Activated CD4-positive, alpha-beta T cell treated with anti-CD3 and anti-CD28 coated beads for 36 hours (primary cell): Measurements from ENCODE around the gene DNAI2. TPM values are rescaled to one million over a fixed set of nuclear protein-coding genes. Genes with fewer than 3 reads are reported as not detected.
A peak's percentile ranks its signal among the peaks of the same experiment; 100 is the strongest.

Experiments
- ATAC-seq: fragments of 200-7000 bp; cut with Tn5 transposase; one replicate; pipeline ENCODE4 v1.10.0; 2021; ENCODE audit warnings: mild to moderate bottlenecking, moderate library complexity
- CTCF ChIA-PET: fragments of 350-600 bp; sonication (Branson Sonifier 250); formaldehyde crosslinking; loops from one replicate; lab custom pipeline; 2021; ENCODE audit warnings: antibody characterized with exemption; lab: Charles Lee
- POLR2A ChIA-PET: fragments of 350-600 bp; sonication (Branson Sonifier 250); formaldehyde crosslinking; loops from one replicate; lab custom pipeline; 2021; ENCODE audit warnings: antibody characterized with exemption, inconsistent platforms; lab: Charles Lee
- DNase-seq: peaks from one replicate; pipeline ENCODE4 v3.0.0-alpha.2; 2020
- H3K27ac Mint-ChIP-seq: one replicate; pipeline ENCODE4 v1.8.0; 2021; ENCODE audit warnings: mixed read lengths
- H3K27me3 Mint-ChIP-seq: one replicate; pipeline ENCODE4 v1.8.0; 2021; ENCODE audit warnings: mixed read lengths
- H3K36me3 Mint-ChIP-seq: one replicate; pipeline ENCODE4 v1.8.0; 2021; ENCODE audit warnings: low read depth, mixed read lengths
- H3K4me1 Mint-ChIP-seq: one replicate; pipeline ENCODE4 v1.8.0; 2021; ENCODE audit warnings: mixed read lengths
- H3K4me3 Mint-ChIP-seq: one replicate; pipeline ENCODE4 v1.8.0; 2021; ENCODE audit warnings: mild to moderate bottlenecking, moderate library complexity, mixed read lengths
- H3K9me3 Mint-ChIP-seq: one replicate; pipeline ENCODE4 v1.8.0; 2021; ENCODE audit warnings: low read depth, mixed read lengths
- intact Hi-C, 2 experiments: fragments of 100-400 bp; cut with DNase I in 1 of 2; cut with micrococcal nuclease in 1 of 2; formaldehyde crosslinking; loops; one replicate each; pipeline versions ENCODE4 v1.14.2 to v1.15.1; 2022 to 2024; cut with DNase I, micrococcal nuclease
- total RNA-seq, 2 experiments: library from RNA; stranded (reverse); gene quantifications; one replicate each; pipeline ENCODE4 v1.2.3, GENCODE V29; 2021

The DNAI2 gene, protein sequence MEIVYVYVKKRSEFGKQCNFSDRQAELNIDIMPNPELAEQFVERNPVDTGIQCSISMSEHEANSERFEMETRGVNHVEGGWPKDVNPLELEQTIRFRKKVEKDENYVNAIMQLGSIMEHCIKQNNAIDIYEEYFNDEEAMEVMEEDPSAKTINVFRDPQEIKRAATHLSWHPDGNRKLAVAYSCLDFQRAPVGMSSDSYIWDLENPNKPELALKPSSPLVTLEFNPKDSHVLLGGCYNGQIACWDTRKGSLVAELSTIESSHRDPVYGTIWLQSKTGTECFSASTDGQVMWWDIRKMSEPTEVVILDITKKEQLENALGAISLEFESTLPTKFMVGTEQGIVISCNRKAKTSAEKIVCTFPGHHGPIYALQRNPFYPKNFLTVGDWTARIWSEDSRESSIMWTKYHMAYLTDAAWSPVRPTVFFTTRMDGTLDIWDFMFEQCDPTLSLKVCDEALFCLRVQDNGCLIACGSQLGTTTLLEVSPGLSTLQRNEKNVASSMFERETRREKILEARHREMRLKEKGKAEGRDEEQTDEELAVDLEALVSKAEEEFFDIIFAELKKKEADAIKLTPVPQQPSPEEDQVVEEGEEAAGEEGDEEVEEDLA
- under 1 TPM; 0.14 to 0.49 TPM for total RNA-seq

DNA sequence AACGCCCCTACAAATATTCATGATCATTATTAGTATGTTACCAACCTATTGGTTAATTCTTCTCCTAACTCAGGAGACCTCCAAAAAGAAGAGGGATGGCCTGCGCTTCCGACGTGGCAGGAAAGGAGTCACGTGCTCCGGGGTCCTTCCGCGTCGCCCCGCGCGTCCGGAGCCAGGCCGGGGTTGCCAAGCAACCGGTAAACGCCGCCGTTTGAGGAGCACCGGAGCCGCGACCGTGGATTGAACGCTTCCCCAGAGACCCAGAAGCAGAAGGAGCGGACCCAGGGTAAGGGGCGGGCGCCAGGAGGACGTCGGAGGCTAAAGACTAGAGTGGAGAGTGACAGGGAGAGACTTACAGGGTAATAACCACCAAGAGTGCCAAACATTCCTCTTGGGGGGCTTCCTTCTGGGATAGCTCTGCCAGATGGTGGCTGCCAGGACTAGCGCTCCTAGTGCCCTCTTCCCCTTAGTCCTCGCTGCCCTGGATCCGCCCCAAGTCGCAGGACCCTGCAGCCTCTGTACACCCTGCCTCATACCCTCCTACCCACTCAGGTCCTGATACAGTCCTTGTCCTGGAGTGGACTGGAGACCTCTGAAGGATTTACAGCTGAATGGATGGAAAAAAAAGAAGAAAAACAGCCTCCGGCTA is at the start of gene DNAI2:
Gene DNAI2 (plus strand): TSS at position 175 of the 649 bp plus-strand sequence. CDS start 7,584 bp downstream, outside the sequence.
- Mint-ChIP-seq H3K36me3 (no peaks in the 10 kb centered on the region), H3K27ac (peak within 1 kb of the TSS; percentile 60), H3K27me3 (peaks cover 2% of the 10 kb centered on the region), H3K4me1 (peaks cover 17% of the 10 kb centered on the region), H3K4me3 (peak within 1 kb of the TSS; percentile 57), H3K9me3 (no peaks in the 10 kb centered on the region)
- intact Hi-C loops = no loop called here
- CTCF ChIA-PET = interaction anchor here (0.6 kb wide), 1 partner anchor 1548 kb away, joined by 3 read pairs; no protein-coding TSS in a partner anchor
- peak; percentile 40 for DNase-seq
- peak; percentile 36 for ATAC-seq
- POLR2A ChIA-PET = no interaction called here

DNA sequence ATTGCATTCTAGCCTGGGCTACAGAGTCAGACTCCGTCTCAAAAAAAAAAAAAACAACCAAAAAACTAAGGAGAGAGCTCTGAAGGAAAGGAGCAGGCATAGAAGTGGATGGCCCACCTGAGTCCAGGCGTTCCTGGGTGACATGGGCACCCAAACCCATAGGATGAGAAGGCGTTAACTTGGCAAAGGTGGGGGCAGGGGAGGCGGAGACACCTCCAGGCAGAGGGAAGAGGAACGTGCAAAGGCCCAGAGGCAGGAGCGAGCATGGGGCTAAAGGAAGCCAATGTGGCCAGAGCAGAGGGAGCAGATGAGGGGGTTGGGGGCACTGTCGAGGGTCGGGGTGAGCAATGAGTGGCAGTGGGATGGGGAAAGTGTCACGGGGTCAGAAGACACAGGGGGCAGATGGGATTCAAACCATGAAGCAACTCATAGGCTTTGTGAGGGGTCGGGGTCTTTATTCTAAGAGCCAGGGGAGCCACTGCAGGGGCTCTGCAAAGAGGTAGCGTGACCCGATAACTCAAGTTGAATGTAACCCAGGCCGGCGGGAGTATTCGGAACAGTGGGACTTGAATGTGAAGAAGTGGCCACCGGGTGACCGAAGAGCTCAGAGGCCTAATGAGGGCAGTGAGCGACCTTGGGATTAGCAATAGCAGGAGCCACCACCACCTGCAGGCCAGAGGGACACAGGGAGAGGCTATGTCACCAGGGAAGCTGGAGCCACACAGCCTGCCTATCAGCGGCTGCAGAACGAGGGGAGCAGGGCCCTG is 48.9 kb upstream of the DNAI2 start:
- H3K4me3 Mint-ChIP-seq = no peak overlapping the region
- H3K36me3 Mint-ChIP-seq = peaks cover 2% of the 10 kb centered on the region
- no peaks in the 10 kb centered on the region for H3K4me1 Mint-ChIP-seq
- POLR2A ChIA-PET = no interaction called here
- CTCF ChIA-PET = interaction anchor here (1.3 kb wide), 1 partner anchor 25 kb away, joined by 6 read pairs; no protein-coding TSS in a partner anchor
- no peaks in the 10 kb centered on the region for H3K27me3 Mint-ChIP-seq
- intact Hi-C loops = no loop called here
- ATAC-seq (no peak), DNase-seq (no peak)
- H3K27ac Mint-ChIP-seq = no peak overlapping the region
- H3K9me3 Mint-ChIP-seq = no peaks in the 10 kb centered on the region

DNA sequence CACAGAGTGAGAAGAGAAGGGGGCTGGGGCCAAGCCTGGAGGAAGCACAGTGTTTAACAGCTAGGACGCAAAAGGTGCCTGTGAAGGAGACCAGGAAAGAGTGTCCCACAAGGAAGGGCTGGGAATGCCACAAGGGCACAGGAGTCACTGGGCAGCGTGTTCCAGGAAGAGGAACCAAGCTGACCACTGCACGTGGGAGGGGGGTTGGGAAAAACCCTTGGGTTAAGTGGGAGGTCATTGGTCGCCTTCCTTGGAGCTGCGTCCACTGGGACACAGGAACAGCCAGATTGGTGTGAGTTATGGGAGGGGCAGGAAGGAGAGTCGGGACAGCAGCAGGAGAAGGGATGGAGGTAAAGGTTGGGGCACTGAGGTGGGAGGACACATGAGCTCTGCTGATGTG is 47.8 kb upstream of the DNAI2 start:
- no peak overlapping the region for H3K27ac Mint-ChIP-seq
- POLR2A ChIA-PET = no interaction called here
- intact Hi-C loops = no loop called here
- H3K9me3 Mint-ChIP-seq = no peaks in the 10 kb centered on the region
- CTCF ChIA-PET = interaction anchor here (1.3 kb wide), 1 partner anchor 27 kb away, joined by 6 read pairs; no protein-coding TSS in a partner anchor
- no peaks in the 10 kb centered on the region for H3K27me3 Mint-ChIP-seq
- H3K36me3 Mint-ChIP-seq = peaks cover 4% of the 10 kb centered on the region
- H3K4me1 Mint-ChIP-seq = no peaks in the 10 kb centered on the region
- no peak for ATAC-seq
- no peak overlapping the region for H3K4me3 Mint-ChIP-seq
- DNase-seq = no peak

DNA sequence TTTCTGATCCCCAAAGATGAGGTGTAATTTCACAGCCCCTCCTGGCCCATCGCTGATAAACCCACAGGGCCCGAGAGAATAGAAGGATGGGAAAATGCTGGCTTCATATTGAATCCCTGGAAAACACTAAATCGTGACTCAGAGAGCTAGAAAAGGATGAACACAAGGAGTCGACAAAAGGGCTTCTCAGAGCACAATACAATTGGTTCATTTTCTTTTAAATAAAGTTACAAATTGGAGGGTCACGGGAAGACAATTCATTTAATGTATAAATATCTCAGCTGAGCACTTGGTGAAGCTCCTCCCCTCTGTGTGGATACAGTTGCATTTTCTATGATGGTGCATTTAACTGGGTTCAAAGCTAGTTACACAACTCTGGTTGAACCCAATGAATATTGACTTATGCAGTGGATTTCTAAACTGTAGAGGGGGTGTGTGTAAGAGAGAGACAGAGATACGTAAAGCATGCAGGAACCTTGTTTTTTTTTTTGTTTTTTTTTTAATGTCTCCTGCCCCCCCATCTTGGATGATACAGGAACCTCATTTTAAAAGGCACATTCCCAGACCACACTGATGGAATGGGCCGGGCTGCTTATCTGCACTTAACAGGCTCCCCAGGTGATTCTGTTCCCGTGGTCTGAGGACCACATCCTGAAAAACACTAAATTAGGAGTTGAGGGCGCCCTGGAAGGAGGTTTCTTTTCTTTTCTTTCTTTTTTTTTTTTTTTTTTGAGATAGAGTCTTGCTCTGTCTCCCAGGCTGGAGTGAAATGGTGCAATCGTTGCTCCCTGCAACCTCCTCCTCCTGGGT is 46.6 kb upstream of the DNAI2 start:
- H3K4me3 Mint-ChIP-seq = no peak overlapping the region
- H3K27ac Mint-ChIP-seq = no peak overlapping the region
- no peaks in the 10 kb centered on the region for H3K4me1 Mint-ChIP-seq
- no peak for ATAC-seq
- H3K9me3 Mint-ChIP-seq = no peaks in the 10 kb centered on the region
- intact Hi-C loops = no loop called here
- no peaks in the 10 kb centered on the region for H3K27me3 Mint-ChIP-seq
- POLR2A ChIA-PET = no interaction called here
- no peak for DNase-seq
- CTCF ChIA-PET = interaction anchor here (0.9 kb wide), 1 partner anchor 69 kb away, joined by 3 read pairs; no protein-coding TSS in a partner anchor
- H3K36me3 Mint-ChIP-seq = peaks cover 4% of the 10 kb centered on the region

DNA sequence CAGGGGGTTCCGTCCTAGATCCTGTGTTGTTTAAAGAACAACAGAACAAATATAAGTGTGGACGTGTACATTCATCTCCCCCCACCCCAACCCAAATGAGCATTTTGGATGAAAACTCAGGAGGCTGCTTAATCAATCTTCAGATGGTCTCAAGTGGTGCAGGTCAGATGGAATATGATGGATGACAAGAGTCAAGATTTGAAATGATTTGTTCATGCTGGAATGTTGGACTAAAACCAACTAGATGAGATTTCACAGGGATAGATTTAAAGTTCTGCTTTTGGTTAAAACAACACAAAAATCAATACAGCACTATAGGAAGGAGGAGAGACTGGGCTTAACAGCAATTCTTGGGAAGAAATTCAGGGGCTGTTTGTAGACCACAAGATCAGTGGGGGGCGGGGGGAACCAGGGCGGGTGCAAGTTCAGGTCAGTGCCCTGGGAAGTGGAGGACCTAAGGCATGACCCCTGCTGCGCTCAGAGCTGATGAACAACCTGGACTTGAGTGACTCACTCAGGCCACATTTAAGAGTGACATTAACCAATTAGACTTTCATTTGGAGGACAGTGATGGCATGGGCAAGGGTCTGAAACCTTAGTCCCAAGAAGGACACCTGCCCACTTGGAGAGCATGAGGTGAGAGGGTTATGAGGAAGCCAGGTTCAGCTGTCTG is 45.6 kb upstream of the DNAI2 start:
- H3K4me1 Mint-ChIP-seq = no peaks in the 10 kb centered on the region
- H3K4me3 Mint-ChIP-seq = no peak overlapping the region
- H3K36me3 Mint-ChIP-seq = peaks cover 4% of the 10 kb centered on the region
- CTCF ChIA-PET = interaction anchor here (0.9 kb wide), 1 partner anchor 68 kb away, joined by 3 read pairs; no protein-coding TSS in a partner anchor
- no peak for DNase-seq
- no peak for ATAC-seq
- POLR2A ChIA-PET = no interaction called here
- intact Hi-C loops = no loop called here
- H3K27me3 Mint-ChIP-seq = no peaks in the 10 kb centered on the region
- H3K27ac Mint-ChIP-seq = no peak overlapping the region
- no peaks in the 10 kb centered on the region for H3K9me3 Mint-ChIP-seq

DNA sequence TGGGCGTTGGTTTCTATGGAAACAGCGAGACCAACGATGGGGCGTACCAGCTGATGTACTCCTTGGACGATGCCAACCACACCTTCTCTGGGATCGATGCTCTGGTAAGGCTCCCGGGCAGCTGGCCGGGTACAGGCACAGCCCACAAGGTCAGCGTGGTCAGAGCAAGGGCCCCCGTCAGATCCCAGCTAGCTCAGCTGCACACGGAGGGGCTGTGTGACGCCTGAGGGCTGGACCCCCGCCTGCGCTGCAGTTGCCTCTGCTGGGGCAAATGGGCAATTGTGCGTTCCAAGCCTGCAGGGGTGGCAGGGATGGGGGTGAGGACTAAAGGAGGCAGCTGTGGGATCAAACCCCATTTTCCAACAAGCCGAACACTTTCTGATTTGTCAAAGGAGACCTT is 43.1 kb upstream of the DNAI2 start:
- ATAC-seq (no peak), DNase-seq (no peak)
- ChIA-PET CTCF (interaction anchor here (0.8 kb wide), 1 partner anchor 208 kb away, joined by 3 read pairs; no protein-coding TSS in a partner anchor), POLR2A (no interaction called here)
- Mint-ChIP-seq H3K4me1 (no peaks in the 10 kb centered on the region), H3K9me3 (no peaks in the 10 kb centered on the region), H3K4me3 (no peak overlapping the region), H3K27me3 (no peaks in the 10 kb centered on the region), H3K27ac (no peak overlapping the region), H3K36me3 (peaks cover 4% of the 10 kb centered on the region)
- intact Hi-C loops = no loop called here

DNA sequence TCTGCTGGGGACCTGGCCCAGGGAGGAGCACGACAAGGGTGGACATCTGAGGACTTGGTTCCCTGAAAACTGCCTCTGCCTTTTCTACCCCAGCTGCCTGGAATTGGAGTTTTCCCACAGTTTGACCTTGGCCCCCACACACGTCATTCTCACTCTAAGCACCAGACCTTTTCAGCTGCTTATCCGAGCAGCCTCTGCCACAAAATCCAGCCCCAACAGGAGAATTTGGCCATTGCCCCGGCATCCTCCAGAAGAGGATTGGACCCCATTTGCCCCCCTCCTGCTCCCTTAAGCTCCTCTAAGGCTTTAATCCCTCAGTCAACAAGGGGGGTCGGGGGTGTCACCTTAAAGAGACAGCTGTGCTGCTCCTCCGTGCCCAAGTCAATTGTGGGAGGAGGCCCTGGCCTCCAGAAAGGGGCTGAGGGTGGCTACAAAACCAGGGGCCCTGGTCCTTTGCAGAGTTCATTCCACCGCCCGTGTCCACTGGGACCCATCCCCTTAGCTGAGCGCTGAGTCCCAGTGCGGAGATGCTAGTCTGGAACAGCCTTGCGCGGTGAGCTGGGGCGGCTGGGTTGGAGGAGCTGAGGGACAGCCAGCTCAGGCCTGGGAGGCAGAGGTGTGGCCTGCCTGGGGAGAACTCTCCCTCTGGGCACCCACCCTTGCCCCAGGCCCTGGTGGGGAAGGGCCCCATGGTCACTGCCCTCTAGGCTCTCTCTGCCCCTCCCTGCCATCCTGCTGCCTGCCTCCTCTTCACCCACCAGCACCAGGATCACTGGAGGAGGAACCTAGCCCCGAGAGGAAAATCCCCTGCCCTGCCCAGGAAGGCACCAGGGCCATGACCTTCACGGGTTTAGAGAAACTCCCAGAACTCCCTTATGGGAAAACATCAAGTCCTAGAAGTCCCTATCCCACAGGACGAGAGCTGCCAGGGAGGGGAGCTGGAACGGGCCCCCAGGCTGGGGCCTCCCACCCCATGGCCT is 41.8 kb upstream of the DNAI2 start:
- intact Hi-C loops = no loop called here
- peaks cover 4% of the 10 kb centered on the region for H3K36me3 Mint-ChIP-seq
- CTCF ChIA-PET = interaction anchor here (0.5 kb wide), 1 partner anchor 53 kb away, joined by 3 read pairs; no protein-coding TSS in a partner anchor
- no peak for ATAC-seq
- no peaks in the 10 kb centered on the region for H3K27me3 Mint-ChIP-seq
- H3K4me1 Mint-ChIP-seq = no peaks in the 10 kb centered on the region
- H3K4me3 Mint-ChIP-seq = no peak overlapping the region
- POLR2A ChIA-PET = no interaction called here
- H3K9me3 Mint-ChIP-seq = no peaks in the 10 kb centered on the region
- no peak for DNase-seq
- no peak overlapping the region for H3K27ac Mint-ChIP-seq

DNA sequence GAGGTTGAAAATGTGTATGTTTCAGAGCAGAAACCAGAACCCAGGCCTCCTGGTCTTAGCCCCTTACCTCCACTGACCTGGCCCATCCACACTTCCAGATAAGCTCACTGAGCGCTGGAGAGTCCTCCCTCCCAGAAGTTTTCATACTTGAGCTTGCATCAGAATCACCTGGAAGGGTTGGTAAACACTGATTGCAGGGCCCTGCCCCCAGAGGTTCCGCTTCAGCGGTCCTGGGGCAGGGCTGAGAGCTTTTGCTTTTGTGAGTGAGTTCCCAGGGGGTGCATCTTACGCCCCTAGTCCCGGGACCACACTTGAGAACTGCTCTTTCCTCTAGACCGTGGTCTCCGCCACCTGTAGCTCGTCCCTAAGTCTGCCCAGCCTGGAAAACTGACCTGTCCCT is 40.1 kb upstream of the DNAI2 start:
- ATAC-seq (no peak), DNase-seq (no peak)
- Mint-ChIP-seq H3K27me3 (no peaks in the 10 kb centered on the region), H3K9me3 (no peaks in the 10 kb centered on the region), H3K4me3 (no peak overlapping the region), H3K36me3 (peaks cover 1% of the 10 kb centered on the region), H3K4me1 (no peaks in the 10 kb centered on the region), H3K27ac (no peak overlapping the region)
- intact Hi-C loops = no loop called here
- CTCF ChIA-PET = no interaction called here
- POLR2A ChIA-PET = no interaction called here

DNA sequence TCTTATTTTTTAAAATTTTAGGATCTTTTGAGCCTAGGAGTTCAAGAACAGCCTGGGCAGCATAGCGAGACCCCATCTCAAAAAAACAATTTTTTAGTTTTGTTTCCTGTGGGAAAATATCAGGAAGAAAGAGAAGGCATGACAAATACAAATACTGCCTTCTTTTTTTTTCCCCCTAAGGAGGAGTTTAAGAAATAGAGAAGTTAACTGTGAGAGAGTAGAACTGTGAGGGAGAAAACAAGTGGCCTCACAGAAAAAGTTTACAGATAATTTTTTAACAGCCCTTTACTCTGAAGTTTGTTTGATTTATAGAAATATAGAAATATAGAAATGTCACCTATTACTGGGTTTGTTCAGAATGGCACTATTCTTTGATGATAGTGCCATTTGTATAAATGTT is 39.5 kb upstream of the DNAI2 start:
- no peaks in the 10 kb centered on the region for H3K4me1 Mint-ChIP-seq
- no peak for DNase-seq
- H3K27me3 Mint-ChIP-seq = no peaks in the 10 kb centered on the region
- intact Hi-C loops = no loop called here
- ChIA-PET CTCF (interaction anchor here (0.7 kb wide), 1 partner anchor 241 kb away, joined by 3 read pairs; no protein-coding TSS in a partner anchor), POLR2A (no interaction called here)
- no peak overlapping the region for H3K27ac Mint-ChIP-seq
- no peak overlapping the region for H3K4me3 Mint-ChIP-seq
- H3K9me3 Mint-ChIP-seq = no peaks in the 10 kb centered on the region
- ATAC-seq = no peak
- H3K36me3 Mint-ChIP-seq = peaks cover 1% of the 10 kb centered on the region
